HL-60 (cell line): ENCODE data around the gene JADE2.

Source experiments
- DNase-seq, 2 experiments: peaks; one replicate each; pipeline ENCODE4 v3.0.0-alpha.2; 2010 to 2020; ENCODE audit warnings: low read depth in 1 of 2, low spot score in 1 of 2
- H3K27ac ChIP-seq: fragments of 250-450 bp; sonication (Bioruptor Pico); replicated peaks from 2 replicates; pipeline ENCODE4 v1.5.1; 2020; ENCODE audit warnings: mild to moderate bottlenecking, moderate library complexity
- H3K27me3 ChIP-seq: fragments of 250-450 bp; sonication (Bioruptor Pico); 2 replicates; pipeline ENCODE4 v1.5.1; 2021; ENCODE audit warnings: mild to moderate bottlenecking, moderate library complexity; ENCODE audit not compliant: insufficient read depth, poor library complexity, severe bottlenecking
- H3K4me3 ChIP-seq: replicated peaks from 2 replicates; pipeline ENCODE4 v1.5.1; 2011; ENCODE audit warnings: mild to moderate bottlenecking, control low read depth, low read length; ENCODE audit not compliant: insufficient read depth
- CTCF ChIP-seq: IDR thresholded peaks from one replicate; pipeline ENCODE4 v1.5.1; 2011; ENCODE audit warnings: low read length, control low read depth, inconsistent platforms; ENCODE audit not compliant: insufficient read depth
- GABPA ChIP-seq: IDR thresholded peaks from 2 replicates; pipeline ENCODE4 v1.6.1; 2012; ENCODE audit warnings: low read depth
- POLR2AphosphoS5 ChIP-seq: IDR thresholded peaks from 2 replicates; pipeline ENCODE4 v1.6.1; 2012; ENCODE audit warnings: low read depth
- REST ChIP-seq: IDR thresholded peaks from 2 replicates; pipeline ENCODE4 v1.6.1; 2012; ENCODE audit warnings: low read depth; ENCODE audit not compliant: insufficient replicate concordance
- SPI1 ChIP-seq: IDR thresholded peaks from 2 replicates; pipeline ENCODE4 v1.6.1; 2012; ENCODE audit warnings: low read depth, mild to moderate bottlenecking, borderline replicate concordance

JADE2 gene

GRCh38 chr5:134509308-134510040 is 16.0 kb upstream of the JADE2 start:
- H3K4me3 ChIP-seq = no peak overlapping the region
- DNase-seq = no peak

GRCh38 chr5:134510970-134511795 is 14.3 kb upstream of the JADE2 start:
- no peak for DNase-seq
- Histone ChIP-seq H3K4me3 (no peak overlapping the region), H3K27me3 (no peaks in the 10 kb centered on the region), H3K27ac (no peak overlapping the region)
- TF ChIP-seq POLR2AphosphoS5 (no peak), GABPA (no peak), REST (no peak), CTCF (no peak), SPI1 (no peak)

More at GRCh38 chr5:134509308-134510040, 16.0 kb upstream of the JADE2 start:
- no peak overlapping the region for H3K27ac ChIP-seq
- TF ChIP-seq REST = no peak
- TF ChIP-seq SPI1 = no peak
- TF ChIP-seq CTCF = no peak
- no peak for TF ChIP-seq POLR2AphosphoS5
- no peak for TF ChIP-seq GABPA
- no peaks in the 10 kb centered on the region for H3K27me3 ChIP-seq

GRCh38 chr5:134511796-134512660 is 13.4 kb upstream of the JADE2 start:
- H3K27ac ChIP-seq = no peak overlapping the region
- DNase-seq = no peak

More at GRCh38 chr5:134511796-134512660, 13.4 kb upstream of the JADE2 start:
- Histone ChIP-seq H3K4me3 (no peak overlapping the region), H3K27me3 (no peaks in the 10 kb centered on the region)
- TF ChIP-seq SPI1 (no peak), REST (no peak), GABPA (no peak), POLR2AphosphoS5 (no peak), CTCF (no peak)
